SK-N-SH treated with all-trans-retinoic acid at 6 μM for 48 hours (cell line): ENCODE results near the gene MYO16.

Experiments used
- BACH2 ChIP-seq: fragments of 250-450 bp; sonication (Bioruptor Pico); IDR thresholded peaks from 2 replicates; pipeline ENCODE4 v1.9.0; 2021; ENCODE audit warnings: mild to moderate bottlenecking, borderline replicate concordance
- CSDC2 ChIP-seq: fragments of 250-450 bp; sonication (Bioruptor Pico); IDR thresholded peaks from 2 replicates; pipeline ENCODE4 v1.5.0; 2020; ENCODE audit warnings: mild to moderate bottlenecking, moderate library complexity
- PATZ1 ChIP-seq: fragments of 250-450 bp; sonication (Bioruptor Pico); IDR thresholded peaks from 2 replicates; pipeline ENCODE4 v1.8.0; 2020; ENCODE audit warnings: mild to moderate bottlenecking, moderate library complexity, borderline replicate concordance
- POU6F1 ChIP-seq: fragments of 250-450 bp; sonication (Bioruptor Pico); IDR thresholded peaks from 2 replicates; pipeline ENCODE4 v1.8.0; 2021; ENCODE audit warnings: low read depth, mild to moderate bottlenecking, moderate library complexity, borderline replicate concordance
- SNAI2 ChIP-seq: fragments of 250-450 bp; sonication (Bioruptor Pico); IDR thresholded peaks from 2 replicates; pipeline ENCODE4 v1.5.0; 2020; ENCODE audit warnings: mild to moderate bottlenecking, moderate library complexity
- ZNF565 ChIP-seq: fragments of 450-650 bp; formaldehyde crosslinking; conservative IDR thresholded peaks from 2 replicates; pipeline ENCODE4 v1.5.0; 2020; ENCODE audit warnings: low read depth, mild to moderate bottlenecking, moderate library complexity

- TF ChIP-seq PATZ1 (CRISPR knock-in tag) (no peak), POU6F1 (CRISPR knock-in tag) (no peak), CSDC2 (CRISPR knock-in tag) (no peak), BACH2 (CRISPR knock-in tag) (no peak), ZNF565 (CRISPR knock-in tag) (no peak), SNAI2 (CRISPR knock-in tag) (no peak)
Observed at GRCh38 chr13:109241160-109241559, 611.7 kb downstream of the MYO16 start.
